NB4 (cell line): ENCODE data around the gene SLC5A4.
"Not testable (repeated sequence)": the region's sequence is repeated elsewhere in the genome, so short reads cannot be mapped to it uniquely, and the experiment has no call there.

Source experiments
- DNase-seq: peaks from one replicate; pipeline ENCODE4 v3.0.0; 2010; ENCODE audit warnings: low read depth
- H3K4me3 ChIP-seq: one replicate; pipeline ENCODE4 v1.5.1; 2011; ENCODE audit warnings: mild to moderate bottlenecking, low read depth, low read length, moderate library complexity
- MYC ChIP-seq: IDR thresholded peaks from 2 replicates; pipeline ENCODE4 v1.6.1; 2011; ENCODE audit warnings: low read depth, low read length
- POLR2A ChIP-seq: IDR thresholded peaks from 2 replicates; pipeline ENCODE4 v1.6.1; 2011; ENCODE audit warnings: mild to moderate bottlenecking; ENCODE audit not compliant: insufficient read length; ENCODE audit errors: extremely low read depth
- TF ChIP-seq, protein P1 (sequence below): IDR thresholded peaks from 2 replicates; pipeline ENCODE4 v1.6.1; 2011; ENCODE audit warnings: low read depth, low read length
- TF ChIP-seq, protein P2 (sequence below): IDR thresholded peaks from one replicate; pipeline ENCODE4 v1.5.1; 2012; ENCODE audit warnings: low read depth, low read length

The SLC5A4 gene

DNA sequence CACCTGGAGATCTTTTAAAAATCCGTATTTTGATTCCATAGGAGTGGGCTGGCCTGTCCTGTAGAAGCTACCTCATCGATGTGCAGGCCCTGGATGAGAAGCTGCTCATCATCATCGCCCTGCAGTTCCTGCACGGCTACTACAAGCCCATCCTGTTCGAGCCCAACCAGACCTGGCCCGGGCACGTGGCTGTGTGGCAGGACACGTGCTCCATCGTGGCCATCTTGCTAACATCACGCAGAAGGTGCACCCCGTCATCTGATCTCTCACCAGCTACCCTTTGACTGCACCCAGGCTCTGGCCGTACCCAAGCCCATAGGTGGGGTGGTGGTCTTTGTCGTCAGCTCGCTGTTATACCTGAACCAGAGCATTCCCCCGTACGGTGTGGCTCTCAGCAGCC lies 14.2 kb upstream of the SLC5A4 start:
- DNase-seq, result no peak
- H3K4me3 ChIP-seq, result no peak overlapping the region

DNA sequence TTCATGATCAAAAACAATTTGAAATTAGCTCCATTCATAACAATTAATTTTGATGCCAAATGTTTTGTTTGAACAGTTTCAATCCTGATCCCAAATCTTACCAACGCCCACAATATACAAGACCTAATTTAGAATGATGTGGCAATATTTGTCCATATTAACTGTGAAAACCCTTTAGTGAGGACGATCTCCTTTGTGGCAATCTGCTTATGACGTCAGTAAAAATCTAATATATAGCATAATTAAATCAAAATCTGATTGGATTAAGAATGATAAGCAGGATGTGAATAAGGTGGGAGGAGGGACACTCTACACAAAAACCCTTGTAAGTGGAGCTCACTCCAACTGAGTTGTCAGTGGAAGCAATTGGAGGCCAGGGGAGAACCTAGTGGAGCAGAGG lies 11.9 kb upstream of the SLC5A4 start:
- TF ChIP-seq MYC, result no peak
- no peak for DNase-seq
- no peak overlapping the region for H3K4me3 ChIP-seq

More for the DNA sequence above, 14.2 kb upstream of the SLC5A4 start:
- TF ChIP-seq, protein P1, sequence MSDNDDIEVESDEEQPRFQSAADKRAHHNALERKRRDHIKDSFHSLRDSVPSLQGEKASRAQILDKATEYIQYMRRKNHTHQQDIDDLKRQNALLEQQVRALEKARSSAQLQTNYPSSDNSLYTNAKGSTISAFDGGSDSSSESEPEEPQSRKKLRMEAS, result no peak
- no peak for TF ChIP-seq POLR2A
- TF ChIP-seq, protein P2, sequence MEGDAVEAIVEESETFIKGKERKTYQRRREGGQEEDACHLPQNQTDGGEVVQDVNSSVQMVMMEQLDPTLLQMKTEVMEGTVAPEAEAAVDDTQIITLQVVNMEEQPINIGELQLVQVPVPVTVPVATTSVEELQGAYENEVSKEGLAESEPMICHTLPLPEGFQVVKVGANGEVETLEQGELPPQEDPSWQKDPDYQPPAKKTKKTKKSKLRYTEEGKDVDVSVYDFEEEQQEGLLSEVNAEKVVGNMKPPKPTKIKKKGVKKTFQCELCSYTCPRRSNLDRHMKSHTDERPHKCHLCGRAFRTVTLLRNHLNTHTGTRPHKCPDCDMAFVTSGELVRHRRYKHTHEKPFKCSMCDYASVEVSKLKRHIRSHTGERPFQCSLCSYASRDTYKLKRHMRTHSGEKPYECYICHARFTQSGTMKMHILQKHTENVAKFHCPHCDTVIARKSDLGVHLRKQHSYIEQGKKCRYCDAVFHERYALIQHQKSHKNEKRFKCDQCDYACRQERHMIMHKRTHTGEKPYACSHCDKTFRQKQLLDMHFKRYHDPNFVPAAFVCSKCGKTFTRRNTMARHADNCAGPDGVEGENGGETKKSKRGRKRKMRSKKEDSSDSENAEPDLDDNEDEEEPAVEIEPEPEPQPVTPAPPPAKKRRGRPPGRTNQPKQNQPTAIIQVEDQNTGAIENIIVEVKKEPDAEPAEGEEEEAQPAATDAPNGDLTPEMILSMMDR, result no peak

DNA sequence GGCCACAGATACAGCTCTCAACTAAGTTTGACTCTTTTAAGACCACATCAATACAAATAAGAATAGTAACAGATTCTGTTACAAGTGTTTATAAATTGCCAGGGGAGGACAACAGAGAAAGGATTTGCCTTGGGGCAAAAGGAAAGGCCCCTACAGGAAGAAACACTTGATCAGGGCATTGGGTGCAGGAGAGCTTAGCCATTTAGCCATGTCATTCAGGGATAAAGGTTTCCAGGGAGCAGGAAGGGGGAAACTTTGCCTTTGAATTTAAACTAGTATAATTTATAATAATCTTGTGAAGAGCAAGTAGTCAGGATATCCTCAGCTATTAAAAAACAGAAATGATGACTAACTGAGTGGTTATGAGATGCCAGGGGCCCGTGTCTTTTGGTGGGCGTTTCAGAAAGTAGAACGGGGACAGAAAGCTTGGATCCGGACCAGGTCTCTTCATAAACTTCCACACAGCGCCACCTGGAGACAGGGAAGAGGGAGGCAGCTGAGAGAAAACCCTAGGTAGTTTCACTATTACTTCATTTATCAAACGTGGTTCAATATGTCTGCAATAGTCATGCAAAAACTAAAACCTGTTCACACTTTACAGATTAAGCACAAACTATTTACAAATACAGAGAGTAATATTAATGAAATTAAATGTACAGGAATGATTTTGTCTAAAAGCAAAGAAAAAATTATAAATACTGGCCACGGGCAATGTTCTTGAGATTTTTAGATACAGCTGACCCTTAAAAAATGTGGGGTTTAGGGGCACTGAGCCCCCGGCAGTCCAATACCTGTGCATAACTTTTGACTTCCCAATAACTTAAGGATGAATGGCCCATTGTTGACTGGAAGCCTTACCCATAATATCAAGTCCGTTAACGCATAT lies 11.0 kb upstream of the SLC5A4 start:
- TF ChIP-seq, protein P2, result peak; percentile 81
- TF ChIP-seq, protein P1, result no peak
- no peak for TF ChIP-seq MYC
- no peak overlapping the region for H3K4me3 ChIP-seq
- peak; percentile 71 for DNase-seq

DNA sequence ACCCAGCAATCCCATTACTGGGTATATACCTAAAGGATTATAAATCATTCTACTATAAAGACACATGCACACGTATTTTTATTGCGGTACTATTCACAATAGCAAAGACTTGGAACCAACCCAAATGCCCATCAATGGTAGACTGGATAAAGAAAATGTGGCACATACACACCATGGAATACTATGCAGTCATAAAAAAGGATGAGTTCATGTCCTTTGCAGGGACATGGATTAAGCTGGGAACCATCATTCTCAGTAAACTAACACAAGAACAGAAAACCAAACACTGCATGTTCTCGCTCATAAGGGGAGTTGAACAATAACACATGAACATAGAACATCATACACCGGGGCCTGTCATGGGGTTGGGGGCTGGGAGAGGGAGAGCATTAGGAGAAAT lies 8.5 kb upstream of the SLC5A4 start:
- DNase-seq, H3K4me3 ChIP-seq: not testable (repeated sequence)

DNA sequence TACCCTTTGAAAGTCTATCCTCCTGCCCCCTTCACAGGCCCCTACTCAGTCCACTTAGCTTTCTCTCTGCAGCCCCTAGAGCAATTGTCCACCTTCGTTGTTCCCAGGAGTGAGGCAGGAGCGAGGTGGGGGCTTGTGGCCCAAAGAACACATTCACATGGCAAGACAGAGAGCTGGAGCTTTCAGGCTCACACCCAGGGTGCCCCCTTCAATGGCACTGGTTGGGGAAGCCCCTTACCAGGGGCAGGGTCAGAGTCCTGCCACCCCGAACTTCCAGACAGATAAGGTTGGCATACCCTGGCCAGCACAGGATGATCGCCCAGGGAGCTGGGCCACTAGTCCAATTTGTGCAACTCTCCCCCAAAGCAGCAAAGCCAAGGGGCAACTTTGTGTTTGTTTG lies 6.2 kb upstream of the SLC5A4 start:
- H3K4me3 ChIP-seq, result no peak overlapping the region
- TF ChIP-seq POLR2A (no peak), MYC (no peak)
- TF ChIP-seq, protein P1, result no peak
- TF ChIP-seq, protein P2, result no peak
- no peak for DNase-seq

DNA sequence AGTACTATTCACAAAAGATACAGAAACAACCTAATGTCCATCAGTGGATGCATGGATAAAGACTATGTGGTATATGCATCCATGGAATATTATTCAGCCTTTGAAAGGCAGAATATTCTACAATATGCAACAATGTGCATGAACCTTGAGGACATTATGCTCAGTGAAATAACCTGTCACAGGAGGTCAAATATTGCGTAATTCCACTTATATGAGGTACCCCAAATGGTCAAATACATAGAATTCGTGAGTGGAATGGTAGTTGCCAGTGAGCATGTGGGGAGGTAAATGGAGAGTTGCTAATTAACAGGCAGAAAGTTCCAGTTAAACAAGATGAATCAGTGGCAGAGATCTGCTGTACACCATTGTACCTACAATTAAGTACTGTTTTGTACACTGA lies 3.6 kb upstream of the SLC5A4 start:
- H3K4me3 ChIP-seq, result no peak overlapping the region
- TF ChIP-seq, protein P2, result no peak
- TF ChIP-seq, protein P1, result no peak
- TF ChIP-seq MYC, result no peak
- no peak for TF ChIP-seq POLR2A
- DNase-seq, result no peak

DNA sequence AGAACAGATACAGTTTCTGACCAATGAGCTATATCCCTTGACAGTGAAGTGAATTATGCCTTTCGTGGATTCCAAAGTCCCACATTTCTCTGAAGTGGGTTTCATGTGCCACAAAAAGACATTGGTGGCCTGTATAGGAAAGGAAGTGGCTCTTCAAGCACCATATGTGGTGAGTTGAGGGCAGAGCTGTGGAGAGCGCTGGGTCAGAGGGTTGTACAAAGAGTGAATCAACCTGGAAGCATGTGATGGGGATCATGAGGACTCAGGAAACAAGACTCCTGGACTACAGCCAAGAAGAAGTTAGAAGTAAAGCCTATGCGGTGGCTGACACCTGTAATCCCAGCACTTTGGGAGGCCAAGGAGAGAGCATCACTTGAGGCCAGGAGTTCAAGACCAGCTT lies 579 bp upstream of the SLC5A4 start:
- no peak for DNase-seq
- TF ChIP-seq POLR2A (no peak), MYC (no peak)
- TF ChIP-seq, protein P2, result no peak
- TF ChIP-seq, protein P1, result no peak
- H3K4me3 ChIP-seq, result no peak overlapping the region
